A673 (cell line): ENCODE data around the gene TM4SF5.

Source experiments
- CTCF ChIP-seq: fragments of 300-800, 200-600 bp; sonication (generic); conservative IDR thresholded peaks from 2 replicates; pipeline ENCODE4 v1.5.1; 2017; ENCODE audit warnings: low read depth, mild to moderate bottlenecking, antibody characterized with exemption, low read length, moderate library complexity, mixed read lengths
- EZH2 ChIP-seq: fragments of 200-600 bp; sonication (generic); IDR thresholded peaks from 2 replicates; pipeline ENCODE4 v1.6.1; 2017; ENCODE audit warnings: borderline replicate concordance, low read depth, mild to moderate bottlenecking, mixed read lengths, antibody characterized with exemption, low read length; ENCODE audit not compliant: poor library complexity, severe bottlenecking

- TF ChIP-seq CTCF (no peak), EZH2 (no peak)
Observed at GRCh38 chr17:4743216-4743615, 28.5 kb upstream of the TM4SF5 start.
